Erythroblast (primary cell): ENCODE data around the gene TGIF1.

Experiments
- GATA1 ChIP-seq: IDR thresholded peaks from 2 replicates; pipeline ENCODE4 v1.6.1; 2011; ENCODE audit warnings: low read depth, mild to moderate bottlenecking, control low read depth, low read length, moderate library complexity
- POLR2A ChIP-seq: IDR thresholded peaks from 2 replicates; pipeline ENCODE4 v1.6.1; 2011; ENCODE audit warnings: mild to moderate bottlenecking, low read length

DNA sequence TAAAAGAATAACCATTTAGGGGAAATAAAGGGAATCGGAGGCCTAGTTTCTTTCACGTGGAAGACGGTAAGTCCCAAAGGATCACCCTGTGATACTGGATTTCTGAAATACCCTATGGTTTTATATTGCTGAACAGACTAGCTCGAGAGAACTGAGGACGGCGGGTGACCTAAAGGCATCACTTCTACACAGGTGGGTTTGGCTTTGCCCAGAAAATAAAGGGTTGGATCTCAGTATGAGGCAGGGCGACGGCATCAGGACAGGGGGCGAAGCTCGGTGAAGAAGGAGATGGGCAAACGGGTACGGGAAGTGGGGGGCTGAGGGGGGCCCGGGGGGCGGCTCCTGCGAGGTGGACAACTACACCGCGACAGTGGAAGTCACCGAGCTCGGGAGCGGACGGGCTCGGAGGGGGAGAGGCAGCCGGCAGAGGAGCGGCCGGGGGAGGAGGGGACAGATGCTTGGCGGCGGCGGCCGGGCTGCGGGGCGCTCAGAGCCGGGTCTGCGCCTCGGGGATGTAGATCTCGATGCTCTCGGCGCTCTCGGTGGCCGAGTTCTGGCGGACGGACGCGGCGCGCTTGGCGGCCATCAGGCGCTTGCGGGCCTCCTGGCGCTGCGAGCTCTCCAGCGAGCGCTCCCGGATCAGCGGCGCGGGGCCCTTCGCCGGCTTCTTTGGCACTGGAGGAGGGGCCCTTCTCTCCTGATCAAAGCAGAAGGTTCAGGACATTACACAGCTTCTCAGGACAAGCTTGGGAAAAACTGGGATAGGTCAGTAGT lies 48.9 kb downstream of the TGIF1 start:
- TF ChIP-seq POLR2A = no peak
- TF ChIP-seq GATA1 = no peak
